ENCODE data around the gene MRPS23. TPM values are rescaled to one million over a fixed set of nuclear protein-coding genes. Genes with fewer than 3 reads are reported as not detected.

MRPS23 gene
- total and polyA plus RNA-seq, 2 of the 13 experiments (the other 11 are each of a cell fraction or from before 2014, with no cell fraction given): 63.2 to 181 TPM

DNA sequence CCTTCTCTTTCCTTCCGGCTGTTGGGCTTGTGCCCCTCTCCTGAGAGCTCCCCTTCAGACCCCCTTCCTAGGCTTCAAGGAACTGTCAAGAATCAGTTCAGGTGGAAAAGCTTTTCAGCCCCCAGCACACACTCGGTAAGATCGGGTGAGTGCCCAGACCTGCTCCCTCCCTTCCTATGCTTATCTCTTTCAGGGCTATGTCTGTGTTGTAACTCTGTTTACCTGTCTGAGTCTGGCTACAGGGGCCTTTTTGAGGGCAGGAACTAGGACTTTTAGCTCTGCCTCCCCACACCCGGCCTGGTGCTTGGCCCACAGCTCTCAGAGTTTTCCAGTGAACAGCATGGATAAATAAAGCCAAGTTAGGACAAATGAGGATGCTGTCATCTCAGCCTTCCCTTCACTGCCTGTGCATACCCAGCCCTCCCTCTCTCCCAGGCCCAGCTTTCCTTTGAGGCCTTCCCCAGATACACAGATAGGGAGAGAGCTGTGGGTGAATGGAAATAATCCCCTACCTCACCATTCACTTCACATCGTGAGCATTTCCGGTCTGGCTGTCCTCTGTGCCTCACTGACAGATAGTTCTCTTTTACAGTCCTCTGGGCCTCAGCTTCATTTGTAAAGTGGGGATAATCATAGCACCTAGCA lies 5.7 kb upstream of the MRPS23 start (continued):
- TF ChIP-seq, protein P1, sequence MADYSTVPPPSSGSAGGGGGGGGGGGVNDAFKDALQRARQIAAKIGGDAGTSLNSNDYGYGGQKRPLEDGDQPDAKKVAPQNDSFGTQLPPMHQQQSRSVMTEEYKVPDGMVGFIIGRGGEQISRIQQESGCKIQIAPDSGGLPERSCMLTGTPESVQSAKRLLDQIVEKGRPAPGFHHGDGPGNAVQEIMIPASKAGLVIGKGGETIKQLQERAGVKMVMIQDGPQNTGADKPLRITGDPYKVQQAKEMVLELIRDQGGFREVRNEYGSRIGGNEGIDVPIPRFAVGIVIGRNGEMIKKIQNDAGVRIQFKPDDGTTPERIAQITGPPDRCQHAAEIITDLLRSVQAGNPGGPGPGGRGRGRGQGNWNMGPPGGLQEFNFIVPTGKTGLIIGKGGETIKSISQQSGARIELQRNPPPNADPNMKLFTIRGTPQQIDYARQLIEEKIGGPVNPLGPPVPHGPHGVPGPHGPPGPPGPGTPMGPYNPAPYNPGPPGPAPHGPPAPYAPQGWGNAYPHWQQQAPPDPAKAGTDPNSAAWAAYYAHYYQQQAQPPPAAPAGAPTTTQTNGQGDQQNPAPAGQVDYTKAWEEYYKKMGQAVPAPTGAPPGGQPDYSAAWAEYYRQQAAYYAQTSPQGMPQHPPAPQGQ (CRISPR knock-in tag; IDR thresholded peaks at IDR 0.05; ENCODE audit: borderline replicate concordance): no peak
- TF ChIP-seq ZNF318 (CRISPR knock-in tag; IDR thresholded peaks at IDR 0.05) (no peak; the same call in 1 of the 2 replicates), ZNF749 (CRISPR knock-in tag; IDR thresholded peaks at IDR 0.05; ENCODE audit: borderline replicate concordance) (peak; percentile 73; the same call in 1 of the 2 replicates), PHF20 (CRISPR knock-in tag; IDR thresholded peaks at IDR 0.05) (peak; percentile 51), ZBTB44 (CRISPR knock-in tag; IDR thresholded peaks at IDR 0.05) (no peak), TAF15 (IDR thresholded peaks at IDR 0.05; ENCODE audit: low read depth, low read length, poor library complexity, severe bottlenecking) (no peak), SP1 (IDR thresholded peaks at IDR 0.05) (no peak), SP1 (CRISPR knock-in tag; IDR thresholded peaks at IDR 0.05) (no peak), ZNF737 (CRISPR knock-in tag; IDR thresholded peaks at IDR 0.05; ENCODE audit: borderline replicate concordance) (no peak), ZNF563 (CRISPR knock-in tag; IDR thresholded peaks at IDR 0.05) (peak; percentile 30; the same call in 1 of the 2 replicates), FOXC1 (CRISPR knock-in tag; IDR thresholded peaks at IDR 0.05; ENCODE audit: borderline replicate concordance) (no peak)
- TF ChIP-seq, protein P2, sequence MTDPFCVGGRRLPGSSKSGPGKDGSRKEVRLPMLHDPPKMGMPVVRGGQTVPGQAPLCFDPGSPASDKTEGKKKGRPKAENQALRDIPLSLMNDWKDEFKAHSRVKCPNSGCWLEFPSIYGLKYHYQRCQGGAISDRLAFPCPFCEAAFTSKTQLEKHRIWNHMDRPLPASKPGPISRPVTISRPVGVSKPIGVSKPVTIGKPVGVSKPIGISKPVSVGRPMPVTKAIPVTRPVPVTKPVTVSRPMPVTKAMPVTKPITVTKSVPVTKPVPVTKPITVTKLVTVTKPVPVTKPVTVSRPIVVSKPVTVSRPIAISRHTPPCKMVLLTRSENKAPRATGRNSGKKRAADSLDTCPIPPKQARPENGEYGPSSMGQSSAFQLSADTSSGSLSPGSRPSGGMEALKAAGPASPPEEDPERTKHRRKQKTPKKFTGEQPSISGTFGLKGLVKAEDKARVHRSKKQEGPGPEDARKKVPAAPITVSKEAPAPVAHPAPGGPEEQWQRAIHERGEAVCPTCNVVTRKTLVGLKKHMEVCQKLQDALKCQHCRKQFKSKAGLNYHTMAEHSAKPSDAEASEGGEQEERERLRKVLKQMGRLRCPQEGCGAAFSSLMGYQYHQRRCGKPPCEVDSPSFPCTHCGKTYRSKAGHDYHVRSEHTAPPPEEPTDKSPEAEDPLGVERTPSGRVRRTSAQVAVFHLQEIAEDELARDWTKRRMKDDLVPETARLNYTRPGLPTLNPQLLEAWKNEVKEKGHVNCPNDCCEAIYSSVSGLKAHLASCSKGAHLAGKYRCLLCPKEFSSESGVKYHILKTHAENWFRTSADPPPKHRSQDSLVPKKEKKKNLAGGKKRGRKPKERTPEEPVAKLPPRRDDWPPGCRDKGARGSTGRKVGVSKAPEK (CRISPR knock-in tag; IDR thresholded peaks at IDR 0.05; ENCODE audit: borderline replicate concordance): no peak; the same call in 1 of the 2 replicates
- TF ChIP-seq, protein P3, sequence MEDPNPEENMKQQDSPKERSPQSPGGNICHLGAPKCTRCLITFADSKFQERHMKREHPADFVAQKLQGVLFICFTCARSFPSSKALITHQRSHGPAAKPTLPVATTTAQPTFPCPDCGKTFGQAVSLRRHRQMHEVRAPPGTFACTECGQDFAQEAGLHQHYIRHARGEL (CRISPR knock-in tag; IDR thresholded peaks at IDR 0.05): no peak

Measured in HepG2 (cell line).